DOHH2 (cell line): ENCODE results near the gene MOB2.
"Not testable (repeated sequence)": the region's sequence is repeated elsewhere in the genome, so short reads cannot be mapped to it uniquely, and the experiment has no call there.

Experiments
- H3F3A ChIP-seq: fragments of 200-600 bp; sonication (generic), shearing (Covaris generic); 2 replicates; pipeline ENCODE4 v1.6.0; 2016; ENCODE audit warnings: antibody characterized with exemption, mild to moderate bottlenecking; ENCODE audit not compliant: control insufficient read depth, insufficient read depth
- H3K27ac ChIP-seq: fragments of 200-600 bp; sonication (generic); 2 replicates; pipeline ENCODE4 v1.5.1; 2014; ENCODE audit warnings: low read depth, mild to moderate bottlenecking, low read length, moderate library complexity
- H3K27me3 ChIP-seq: fragments of 200-600 bp; sonication (generic); 2 replicates; pipeline ENCODE4 v1.6.1; 2014; ENCODE audit warnings: mild to moderate bottlenecking, low read length, mixed read lengths; ENCODE audit not compliant: control insufficient read depth
- H3K36me3 ChIP-seq: fragments of 200-600 bp; sonication (generic); 2 replicates; pipeline ENCODE4 v1.6.1; 2014; ENCODE audit warnings: mild to moderate bottlenecking, low read length, moderate library complexity, mixed read lengths; ENCODE audit not compliant: control insufficient read depth
- H3K4me1 ChIP-seq: fragments of 200-600 bp; sonication (generic); 2 replicates; pipeline ENCODE4 v1.6.1; 2014; ENCODE audit warnings: mild to moderate bottlenecking, low read length, mixed read lengths; ENCODE audit not compliant: control insufficient read depth
- H3K4me2 ChIP-seq: fragments of 200-600 bp; sonication (generic); 2 replicates; pipeline ENCODE4 v1.6.0; 2014; ENCODE audit warnings: mild to moderate bottlenecking, low read length, moderate library complexity
- H3K4me3 ChIP-seq: fragments of 200-600 bp; sonication (generic); 2 replicates; pipeline ENCODE4 v1.5.1; 2014; ENCODE audit warnings: mild to moderate bottlenecking, low read length, mixed read lengths
- H3K79me2 ChIP-seq: fragments of 200-600 bp; sonication (generic); 2 replicates; pipeline ENCODE4 v1.6.1; 2014; ENCODE audit warnings: mild to moderate bottlenecking, low read length, mixed read lengths; ENCODE audit not compliant: control insufficient read depth
- H3K9me2 ChIP-seq: fragments of 200-600 bp; sonication (generic); replicated peaks from 2 replicates; pipeline ENCODE4 v1.6.1; 2014; ENCODE audit warnings: mild to moderate bottlenecking, low read length, mixed read lengths; ENCODE audit not compliant: control insufficient read depth
- H3K9me3 ChIP-seq: fragments of 200-600 bp; sonication (generic); 2 replicates; pipeline ENCODE4 v1.6.1; 2014; ENCODE audit warnings: antibody characterized with exemption, low read length, mixed read lengths; ENCODE audit not compliant: control insufficient read depth, insufficient read depth
- H4K20me1 ChIP-seq: fragments of 200-600 bp; sonication (generic); 2 replicates; pipeline ENCODE4 v1.6.0; 2014; ENCODE audit warnings: low read depth, mild to moderate bottlenecking, antibody characterized with exemption, low read length, moderate library complexity; ENCODE audit not compliant: control insufficient read depth, insufficient read depth
- EZH2phosphoT487 ChIP-seq: fragments of 200-600 bp; sonication (generic); IDR thresholded peaks from 2 replicates; pipeline ENCODE4 v1.6.1; 2017; ENCODE audit warnings: borderline replicate concordance, mild to moderate bottlenecking, antibody characterized with exemption, low read length, moderate library complexity, mixed read lengths
- TF ChIP-seq, protein P1 (sequence below): fragments of 200-600 bp; sonication (generic); IDR thresholded peaks from one replicate; pipeline ENCODE4 v1.5.1; 2014; ENCODE audit warnings: antibody characterized with exemption, mild to moderate bottlenecking, low read depth, low read length; ENCODE audit not compliant: poor library complexity, severe bottlenecking

MOB2 gene

DNA sequence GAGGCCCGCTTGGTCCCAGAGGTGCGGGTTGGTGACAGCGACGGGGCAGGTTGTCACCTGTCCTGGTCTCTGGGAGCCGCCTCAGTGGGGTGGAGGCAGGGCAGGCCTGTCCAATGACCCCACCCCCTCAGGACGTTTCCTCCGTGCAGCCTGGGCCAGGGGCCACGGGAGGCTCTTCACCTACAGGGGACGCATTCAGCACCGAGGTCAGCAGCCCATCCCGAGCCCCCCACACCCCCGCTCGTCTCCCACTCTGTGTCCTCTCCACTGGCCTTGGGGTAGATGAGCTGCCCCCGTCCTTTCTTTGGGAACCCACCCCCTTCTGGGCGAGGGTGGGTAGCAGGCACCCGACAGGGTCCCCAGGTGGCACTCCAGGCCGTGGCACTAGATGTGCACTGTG, 61.1 kb downstream of the MOB2 start:
- Histone ChIP-seq H3K27ac (no peak overlapping the region), H3K36me3 (no peaks in the 10 kb centered on the region), H3K4me3 (no peak overlapping the region), H3F3A (no peaks in the 10 kb centered on the region), H3K4me2 (no peak overlapping the region), H3K4me1 (no peaks in the 10 kb centered on the region), H3K79me2 (no peaks in the 10 kb centered on the region), H3K27me3 (no peaks in the 10 kb centered on the region), H3K9me2 (no peaks in the 10 kb centered on the region), H3K9me3 (peaks cover 9% of the 10 kb centered on the region; the same call in 1 of the 2 replicates), H4K20me1 (no peaks in the 10 kb centered on the region)
- no peak for TF ChIP-seq EZH2phosphoT487
- TF ChIP-seq, protein P1, sequence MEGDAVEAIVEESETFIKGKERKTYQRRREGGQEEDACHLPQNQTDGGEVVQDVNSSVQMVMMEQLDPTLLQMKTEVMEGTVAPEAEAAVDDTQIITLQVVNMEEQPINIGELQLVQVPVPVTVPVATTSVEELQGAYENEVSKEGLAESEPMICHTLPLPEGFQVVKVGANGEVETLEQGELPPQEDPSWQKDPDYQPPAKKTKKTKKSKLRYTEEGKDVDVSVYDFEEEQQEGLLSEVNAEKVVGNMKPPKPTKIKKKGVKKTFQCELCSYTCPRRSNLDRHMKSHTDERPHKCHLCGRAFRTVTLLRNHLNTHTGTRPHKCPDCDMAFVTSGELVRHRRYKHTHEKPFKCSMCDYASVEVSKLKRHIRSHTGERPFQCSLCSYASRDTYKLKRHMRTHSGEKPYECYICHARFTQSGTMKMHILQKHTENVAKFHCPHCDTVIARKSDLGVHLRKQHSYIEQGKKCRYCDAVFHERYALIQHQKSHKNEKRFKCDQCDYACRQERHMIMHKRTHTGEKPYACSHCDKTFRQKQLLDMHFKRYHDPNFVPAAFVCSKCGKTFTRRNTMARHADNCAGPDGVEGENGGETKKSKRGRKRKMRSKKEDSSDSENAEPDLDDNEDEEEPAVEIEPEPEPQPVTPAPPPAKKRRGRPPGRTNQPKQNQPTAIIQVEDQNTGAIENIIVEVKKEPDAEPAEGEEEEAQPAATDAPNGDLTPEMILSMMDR, result no peak

DNA sequence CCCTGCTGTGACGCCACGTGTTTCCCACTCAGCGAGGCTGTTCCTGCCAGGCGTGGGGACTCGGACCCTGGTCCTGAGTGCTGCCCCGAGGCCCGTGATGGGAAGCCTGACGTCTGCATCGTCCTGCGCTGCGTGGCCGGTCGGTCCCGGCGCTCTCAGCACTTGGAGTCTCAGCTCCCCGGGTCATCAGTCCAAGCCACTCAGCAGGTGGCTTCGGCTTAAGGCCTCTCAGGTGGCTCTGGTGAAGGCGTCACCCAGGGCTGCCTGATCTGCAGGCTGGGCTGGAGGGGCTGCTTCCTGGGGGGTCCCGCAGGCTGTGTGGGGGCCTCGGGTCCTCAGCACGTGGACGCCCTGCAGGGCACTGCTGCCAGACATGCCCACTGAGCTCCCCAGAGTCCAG, 61.6 kb downstream of the MOB2 start:
- H3K9me2 ChIP-seq, result no peaks in the 10 kb centered on the region
- H3K27me3 ChIP-seq, result no peaks in the 10 kb centered on the region
- H3K79me2 ChIP-seq, result no peaks in the 10 kb centered on the region
- no peaks in the 10 kb centered on the region for H4K20me1 ChIP-seq
- no peaks in the 10 kb centered on the region for H3K36me3 ChIP-seq
- H3K4me3 ChIP-seq, result no peak overlapping the region
- no peaks in the 10 kb centered on the region for H3K4me1 ChIP-seq
- no peak for TF ChIP-seq EZH2phosphoT487
- TF ChIP-seq, protein P1, result no peak
- H3K9me3 ChIP-seq, result peaks cover 9% of the 10 kb centered on the region; the same call in 1 of the 2 replicates
- no peak overlapping the region for H3K4me2 ChIP-seq
- H3K27ac ChIP-seq, result no peak overlapping the region
- no peaks in the 10 kb centered on the region for H3F3A ChIP-seq

DNA sequence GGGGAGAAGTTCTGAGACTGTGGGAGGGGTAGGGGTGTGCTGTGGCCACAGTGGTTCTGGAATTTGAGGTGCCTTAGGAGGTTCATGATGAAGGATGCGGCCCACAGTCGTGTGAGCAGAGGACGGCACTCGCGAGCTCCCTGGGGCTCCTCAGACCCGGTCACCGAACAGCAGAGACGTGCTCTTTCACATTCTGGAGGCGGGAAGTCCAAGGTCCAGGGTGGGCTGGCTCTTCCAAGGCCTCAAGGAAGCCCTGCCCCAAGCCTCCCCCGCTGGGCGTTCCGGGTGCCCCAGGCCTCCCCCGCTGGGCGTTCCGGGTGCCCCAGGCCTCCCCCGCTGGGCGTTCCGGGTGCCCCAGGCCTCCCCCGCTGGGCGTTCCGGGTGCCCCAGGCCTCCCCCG, 63.2 kb downstream of the MOB2 start:
- H3K36me3 ChIP-seq, H4K20me1 ChIP-seq, H3K27ac ChIP-seq, H3K4me3 ChIP-seq, H3K4me1 ChIP-seq, H3K9me3 ChIP-seq, H3K27me3 ChIP-seq, H3K79me2 ChIP-seq, H3K4me2 ChIP-seq, H3F3A ChIP-seq, H3K9me2 ChIP-seq: not testable (repeated sequence)

DNA sequence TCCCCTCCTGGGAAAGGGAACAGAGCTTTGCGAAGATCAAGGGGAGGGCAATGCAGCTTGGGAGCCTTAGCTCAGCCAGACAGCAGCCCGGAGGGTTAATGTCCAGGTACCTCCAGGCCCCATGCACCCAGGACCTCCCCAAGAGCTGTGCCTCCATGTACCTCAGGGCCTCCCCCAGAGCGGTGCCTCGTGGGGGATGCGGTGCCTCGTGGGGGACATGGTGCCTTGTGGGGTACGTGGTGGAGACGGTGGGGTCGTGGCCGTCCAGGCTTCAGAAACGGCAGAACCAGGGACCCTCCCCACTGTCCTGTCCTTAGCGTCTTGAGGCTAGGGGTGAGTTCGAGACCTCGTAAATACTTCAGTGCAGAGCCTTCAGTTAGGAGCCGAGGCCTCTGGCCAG, 63.6 kb downstream of the MOB2 start:
- no peak overlapping the region for H3K27ac ChIP-seq
- H3K79me2 ChIP-seq, result no peaks in the 10 kb centered on the region
- H3K9me3 ChIP-seq, result peaks cover 9% of the 10 kb centered on the region; the same call in 1 of the 2 replicates
- no peak overlapping the region for H3K4me2 ChIP-seq
- no peaks in the 10 kb centered on the region for H4K20me1 ChIP-seq
- H3K9me2 ChIP-seq, result no peaks in the 10 kb centered on the region
- H3F3A ChIP-seq, result no peaks in the 10 kb centered on the region
- no peak overlapping the region for H3K4me3 ChIP-seq
- H3K36me3 ChIP-seq, result no peaks in the 10 kb centered on the region
- H3K4me1 ChIP-seq, result no peaks in the 10 kb centered on the region
- no peaks in the 10 kb centered on the region for H3K27me3 ChIP-seq
- TF ChIP-seq, protein P1, result no peak
- no peak for TF ChIP-seq EZH2phosphoT487
